PC-3 (cell line): Measurements from ENCODE around the gene MYOC. TPM values are rescaled to one million over a fixed set of nuclear protein-coding genes. Genes with fewer than 3 reads are reported as not detected.
A peak's percentile ranks its signal among the peaks of the same experiment; 100 is the strongest.

Experiments used
- ATAC-seq: fragments of 200-7000 bp; cut with Tn5 transposase; 2 replicates; pipeline ENCODE4 v1.9.1; 2020; ENCODE audit warnings: mild to moderate bottlenecking, moderate library complexity
- BruUV-seq: library from RNA; stranded (reverse); fragments of 400-500 nt; replicated peaks from 2 replicates; lab custom pipeline; 2021; lab: Mats Ljungman, UMichigan
- CTCF ChIA-PET: fragments of 300-600 bp; sonication (Branson Sonifier 250); formaldehyde crosslinking; loops from one replicate; lab custom pipeline; 2022; ENCODE audit warnings: antibody characterized with exemption; lab: Charles Lee
- POLR2A ChIA-PET: fragments of 300-600 bp; sonication (Branson Sonifier 250); formaldehyde crosslinking; loops from one replicate; lab custom pipeline; 2022; ENCODE audit warnings: antibody characterized with exemption; ENCODE audit not compliant: unreplicated experiment; lab: Charles Lee
- DNase-seq: peaks from one replicate; pipeline ENCODE4 v3.0.0-alpha.2; 2015
- H2AFZ ChIP-seq: fragments of 300-600 bp; sonication (generic); 2 replicates; pipeline ENCODE4 v1.6.0; 2016; ENCODE audit warnings: antibody characterized with exemption, low read length
- H3F3A ChIP-seq: fragments of 300-600 bp; sonication (generic); one replicate; pipeline ENCODE4 v1.6.0; 2017; ENCODE audit warnings: antibody characterized with exemption, low read length, control low read depth, mild to moderate bottlenecking; ENCODE audit not compliant: unreplicated experiment
- H3K27ac ChIP-seq: fragments of 300-600 bp; sonication (generic); 2 replicates; pipeline ENCODE4 v1.5.1; 2016; ENCODE audit warnings: mild to moderate bottlenecking, low read length
- H3K27me3 ChIP-seq: fragments of 300-600 bp; sonication (generic); 2 replicates; pipeline ENCODE4 v1.6.1; 2016; ENCODE audit warnings: low read length, mixed read lengths
- H3K36me3 ChIP-seq: fragments of 300-600 bp; sonication (generic); 2 replicates; pipeline ENCODE4 v1.6.1; 2016; ENCODE audit warnings: low read depth, mixed run types, low read length, mixed read lengths
- H3K4me1 ChIP-seq: fragments of 300-600 bp; sonication (generic); 2 replicates; pipeline ENCODE4 v1.5.1; 2016; ENCODE audit warnings: low read length; ENCODE audit not compliant: insufficient read depth
- H3K4me2 ChIP-seq: fragments of 300-600 bp; sonication (generic); 2 replicates; pipeline ENCODE4 v1.6.0; 2016; ENCODE audit warnings: low read length
- H3K4me3 ChIP-seq: fragments of 300-600 bp; sonication (generic); 2 replicates; pipeline ENCODE4 v1.5.1; 2016; ENCODE audit warnings: mild to moderate bottlenecking, low read length, mixed read lengths
- H3K79me2 ChIP-seq: fragments of 300-600 bp; sonication (generic); 2 replicates; pipeline ENCODE4 v1.6.1; 2017; ENCODE audit warnings: low read length, mixed read lengths
- H3K9ac ChIP-seq: fragments of 300-600 bp; sonication (generic); 2 replicates; pipeline ENCODE4 v1.6.0; 2016; ENCODE audit warnings: mild to moderate bottlenecking, low read length
- H3K9me2 ChIP-seq: fragments of 300-600 bp; sonication (generic); replicated peaks from 2 replicates; pipeline ENCODE4 v1.6.1; 2016; ENCODE audit warnings: mixed run types, low read length, mixed read lengths
- H3K9me3 ChIP-seq: fragments of 300-600 bp; sonication (generic); 2 replicates; pipeline ENCODE4 v1.6.1; 2016; ENCODE audit warnings: low read length, mixed read lengths
- H4K20me1 ChIP-seq: fragments of 300-600 bp; sonication (generic); 2 replicates; pipeline ENCODE4 v1.6.1; 2016; ENCODE audit warnings: low read length, mixed read lengths
- EZH2 ChIP-seq: fragments of 300-600 bp; sonication (generic); IDR thresholded peaks from one replicate; pipeline ENCODE4 v1.6.1; 2017; ENCODE audit warnings: antibody characterized with exemption, mild to moderate bottlenecking, low read length; ENCODE audit not compliant: unreplicated experiment
- EZH2phosphoT487 ChIP-seq: fragments of 300-600 bp; sonication (generic); IDR thresholded peaks from 2 replicates; pipeline ENCODE4 v1.6.1; 2018; ENCODE audit warnings: mild to moderate bottlenecking, antibody characterized with exemption, low read length, borderline replicate concordance
- intact Hi-C: fragments of 100-400 bp; cut with micrococcal nuclease; formaldehyde crosslinking; loops from 2 replicates; pipeline ENCODE4 v1.9.0; 2023
- total RNA-seq: library from RNA; depleted of rRNA; stranded (reverse); fragments of >200 nt; gene quantifications from 2 replicates; pipeline ENCODE4 v1.2.3, GENCODE V29; 2014
- TF ChIP-seq, protein P1 (sequence below): fragments of 300-600 bp; sonication (generic); conservative IDR thresholded peaks from 2 replicates; pipeline ENCODE4 v1.5.1; 2017; ENCODE audit warnings: antibody characterized with exemption, low read depth, mild to moderate bottlenecking, low read length

Gene MYOC
- total RNA-seq, 1 experiment from 2014 or later: not detected

DNA sequence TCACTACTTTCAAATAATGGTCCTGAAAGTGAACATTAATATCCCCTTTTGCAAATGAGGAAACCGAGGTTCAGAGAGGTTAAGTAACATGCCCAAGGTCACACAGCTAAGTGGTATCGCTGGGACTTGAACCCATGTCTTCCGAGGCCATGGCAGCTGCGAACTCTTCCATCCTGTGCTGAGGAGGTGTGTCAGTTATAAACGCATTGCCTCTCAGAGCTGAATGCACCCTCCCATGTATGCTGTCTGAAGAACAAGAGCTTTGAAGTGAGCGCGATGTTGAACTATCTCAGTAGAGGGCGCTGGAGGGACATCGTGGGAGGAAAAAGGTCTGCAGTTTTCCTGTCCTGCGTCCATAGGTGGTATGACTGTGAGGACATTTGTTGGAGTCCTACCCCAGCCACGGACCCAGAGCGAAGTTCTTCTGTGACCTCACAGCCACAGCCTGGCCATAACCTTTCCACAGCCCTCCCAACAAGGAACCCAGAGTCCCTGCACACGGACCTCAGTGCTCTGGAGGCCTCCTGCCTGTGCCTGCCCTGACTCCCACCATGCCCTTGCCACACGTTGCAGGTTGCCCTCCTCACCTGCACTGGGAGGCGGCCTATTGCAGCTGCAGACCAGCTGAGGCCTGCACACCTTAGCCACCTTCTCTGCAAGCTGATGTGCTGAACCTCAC, 7.5 kb downstream of the MYOC start:
- H2AFZ ChIP-seq: peak overlapping the region; percentile 72
- no peak overlapping the region for H3K27ac ChIP-seq
- POLR2A ChIA-PET: no interaction called here

GRCh38 chr1:171643156-171643555, 9.3 kb downstream of the MYOC start:
- H3K4me3 ChIP-seq: no peak overlapping the region
- ChIA-PET POLR2A (interaction anchor here (0.6 kb wide), 1 partner anchor 349 kb away, joined by 3 read pairs; no protein-coding TSS in a partner anchor), CTCF (interaction anchor here (0.6 to 2.1 kb wide), 2 partner anchors 60 to 73 kb away, joined by 9 to 75 read pairs; no protein-coding TSS in a partner anchor)
- H3K9me2 ChIP-seq: no peaks in the 10 kb centered on the region
- H3K36me3 ChIP-seq: no peaks in the 10 kb centered on the region
- BruUV-seq: no TSS peak
- H3K27me3 ChIP-seq: peaks cover 12% of the 10 kb centered on the region
- no peak overlapping the region for H3K4me2 ChIP-seq
- no peak overlapping the region for H3K27ac ChIP-seq
- ATAC-seq (no peak), DNase-seq (no peak)
- H3K4me1 ChIP-seq: no peaks in the 10 kb centered on the region
- no peaks in the 10 kb centered on the region for H3K9me3 ChIP-seq
- no peak for TF ChIP-seq EZH2phosphoT487
- TF ChIP-seq EZH2: no peak
- TF ChIP-seq, protein P1, sequence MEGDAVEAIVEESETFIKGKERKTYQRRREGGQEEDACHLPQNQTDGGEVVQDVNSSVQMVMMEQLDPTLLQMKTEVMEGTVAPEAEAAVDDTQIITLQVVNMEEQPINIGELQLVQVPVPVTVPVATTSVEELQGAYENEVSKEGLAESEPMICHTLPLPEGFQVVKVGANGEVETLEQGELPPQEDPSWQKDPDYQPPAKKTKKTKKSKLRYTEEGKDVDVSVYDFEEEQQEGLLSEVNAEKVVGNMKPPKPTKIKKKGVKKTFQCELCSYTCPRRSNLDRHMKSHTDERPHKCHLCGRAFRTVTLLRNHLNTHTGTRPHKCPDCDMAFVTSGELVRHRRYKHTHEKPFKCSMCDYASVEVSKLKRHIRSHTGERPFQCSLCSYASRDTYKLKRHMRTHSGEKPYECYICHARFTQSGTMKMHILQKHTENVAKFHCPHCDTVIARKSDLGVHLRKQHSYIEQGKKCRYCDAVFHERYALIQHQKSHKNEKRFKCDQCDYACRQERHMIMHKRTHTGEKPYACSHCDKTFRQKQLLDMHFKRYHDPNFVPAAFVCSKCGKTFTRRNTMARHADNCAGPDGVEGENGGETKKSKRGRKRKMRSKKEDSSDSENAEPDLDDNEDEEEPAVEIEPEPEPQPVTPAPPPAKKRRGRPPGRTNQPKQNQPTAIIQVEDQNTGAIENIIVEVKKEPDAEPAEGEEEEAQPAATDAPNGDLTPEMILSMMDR: no peak
- H3K79me2 ChIP-seq: no peaks in the 10 kb centered on the region
- H3K9ac ChIP-seq: no peak overlapping the region
- intact Hi-C loops: loop anchor here (10.0 kb wide), 1 partner anchor 752 kb away; no protein-coding TSS in a partner anchor
- H4K20me1 ChIP-seq: no peaks in the 10 kb centered on the region
- H3F3A ChIP-seq: no peaks in the 10 kb centered on the region
- H2AFZ ChIP-seq: no peak overlapping the region

More for the DNA sequence above, 7.5 kb downstream of the MYOC start:
- BruUV-seq: no TSS peak
- Histone ChIP-seq H3K4me2 (peak overlapping the region; percentile 19), H4K20me1 (no peaks in the 10 kb centered on the region), H3K4me1 (no peaks in the 10 kb centered on the region), H3F3A (no peaks in the 10 kb centered on the region), H3K4me3 (no peak overlapping the region), H3K27me3 (peaks cover 11% of the 10 kb centered on the region), H3K9me3 (no peaks in the 10 kb centered on the region), H3K9ac (no peak overlapping the region), H3K36me3 (no peaks in the 10 kb centered on the region), H3K9me2 (no peaks in the 10 kb centered on the region), H3K79me2 (no peaks in the 10 kb centered on the region)
- CTCF ChIA-PET: interaction anchor here (0.6 to 2.1 kb wide), 25 partner anchors 10 to 966 kb away, joined by 3 to 75 read pairs (median 5); partner anchors contain the start of gene METTL13
- DNase-seq (peak; percentile 100), ATAC-seq (peak; percentile 89)
- intact Hi-C loops: loop anchor here (1.0 to 10.0 kb wide), 7 partner anchors 62 to 750 kb away; partner anchors contain the start of gene METTL13
- TF ChIP-seq EZH2phosphoT487: no peak
- TF ChIP-seq, protein P1: peak; percentile 99

DNA sequence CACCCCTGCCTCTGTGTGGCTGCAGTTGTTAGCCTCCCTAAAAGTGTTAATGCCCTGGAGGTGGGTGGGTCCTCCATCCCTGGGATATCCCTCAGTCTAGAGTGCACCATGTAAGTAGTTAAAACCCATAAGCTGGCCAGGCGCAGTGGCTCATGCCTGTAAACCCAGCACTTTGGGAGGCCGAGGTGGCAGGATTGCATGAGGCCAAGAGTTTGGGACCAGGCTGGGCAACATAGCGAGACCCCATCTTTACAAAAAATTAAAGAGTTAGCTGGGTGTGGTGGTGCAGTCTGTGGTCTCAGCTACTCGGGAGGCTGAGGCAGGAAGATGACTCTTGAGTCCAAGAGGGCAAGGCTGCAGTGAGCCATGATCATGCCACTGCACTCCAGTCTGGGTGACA, 10.3 kb downstream of the MYOC start:
- BruUV-seq: no TSS peak
- H3K79me2 ChIP-seq: no peaks in the 10 kb centered on the region
- H3K4me2 ChIP-seq: no peak overlapping the region
- no peak for DNase-seq
- H2AFZ ChIP-seq: no peak overlapping the region
- no peaks in the 10 kb centered on the region for H3K9me3 ChIP-seq
- no peak overlapping the region for H3K9ac ChIP-seq
- no peaks in the 10 kb centered on the region for H3F3A ChIP-seq
- POLR2A ChIA-PET: no interaction called here
- H3K9me2 ChIP-seq: no peaks in the 10 kb centered on the region
- no peaks in the 10 kb centered on the region for H4K20me1 ChIP-seq
- TF ChIP-seq, protein P1: no peak
- TF ChIP-seq EZH2: no peak
- no peak for ATAC-seq
- intact Hi-C loops: loop anchor here (10.0 kb wide), 1 partner anchor 753 kb away; no protein-coding TSS in a partner anchor
- H3K4me3 ChIP-seq: no peak overlapping the region
- no peaks in the 10 kb centered on the region for H3K4me1 ChIP-seq
- no peak overlapping the region for H3K27ac ChIP-seq
- no peaks in the 10 kb centered on the region for H3K36me3 ChIP-seq
- peaks cover 17% of the 10 kb centered on the region for H3K27me3 ChIP-seq
- CTCF ChIA-PET: interaction anchor here (0.6 to 0.8 kb wide), 3 partner anchors 33 to 101 kb away, joined by 3 to 6 read pairs (median 4); no protein-coding TSS in a partner anchor
